Muscle of back (tissue), 11 donors: ENCODE results near the gene CIB2. TPM values are rescaled to one million over a fixed set of nuclear protein-coding genes. Genes with fewer than 3 reads are reported as not detected.

Experiments
- DNase-seq, 3 donors: peaks; one replicate each; pipeline versions ENCODE4 v3.0.0 to v3.0.0-alpha.2; 2013
- polyA plus RNA-seq, 10 donors: library from polyadenylated mRNA; unstranded; fragments of 120-200 nt; gene quantifications; one replicate each; pipeline ENCODE4 v1.2.1, GENCODE V29; 2013; ENCODE audit not compliant: insufficient read length in 10 of 10

The CIB2 gene
- polyA plus RNA-seq, 10 donors: 9.0 to 23.3 (median 18.6) TPM

DNA sequence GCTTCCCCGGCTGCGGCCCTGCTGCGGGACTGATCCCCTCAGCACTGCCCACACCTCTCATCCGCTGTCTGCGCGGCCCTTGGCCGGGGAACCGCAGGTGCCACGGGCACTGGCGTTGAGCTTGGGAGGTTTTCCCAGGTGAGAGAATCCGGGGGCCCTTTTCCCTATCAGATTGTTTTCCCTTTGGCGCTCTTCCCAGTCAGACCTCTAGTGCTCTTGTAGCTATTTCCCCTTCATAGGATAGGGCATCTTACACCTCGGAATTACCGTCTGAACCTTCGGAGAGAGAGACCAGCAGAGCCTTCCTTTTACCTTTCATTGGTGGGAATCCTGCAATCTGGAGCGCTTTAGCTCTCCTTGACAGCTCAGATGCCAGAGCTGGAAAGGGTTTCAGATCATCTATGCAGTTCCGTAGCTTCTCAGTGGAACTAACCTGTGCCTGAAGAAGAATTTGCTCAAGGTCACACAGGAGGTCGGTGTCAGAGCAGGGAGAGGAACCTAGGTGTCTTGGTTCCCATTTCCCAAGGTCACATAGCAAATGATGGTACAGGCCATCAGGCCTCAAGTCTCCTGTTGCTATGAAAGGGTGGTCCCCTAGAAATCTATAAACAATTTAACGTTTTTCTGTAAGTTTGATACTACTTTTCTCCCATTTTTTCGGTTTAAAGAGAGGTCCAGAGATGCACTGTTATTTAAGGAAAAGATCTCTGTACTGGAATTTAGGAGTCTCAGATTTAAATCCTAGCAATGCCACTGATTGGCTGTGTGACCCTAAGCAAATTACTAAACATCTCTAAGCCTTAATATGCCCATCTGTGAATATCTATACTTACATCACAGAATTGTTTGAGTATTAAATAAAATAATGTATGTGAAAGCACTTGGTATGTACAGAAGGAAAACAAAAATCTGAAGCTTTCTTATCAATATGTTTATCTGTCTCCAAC is 18.8 kb upstream of the CIB2 start:
- peak in 1 of 3 donors; percentile 45 for DNase-seq

DNA sequence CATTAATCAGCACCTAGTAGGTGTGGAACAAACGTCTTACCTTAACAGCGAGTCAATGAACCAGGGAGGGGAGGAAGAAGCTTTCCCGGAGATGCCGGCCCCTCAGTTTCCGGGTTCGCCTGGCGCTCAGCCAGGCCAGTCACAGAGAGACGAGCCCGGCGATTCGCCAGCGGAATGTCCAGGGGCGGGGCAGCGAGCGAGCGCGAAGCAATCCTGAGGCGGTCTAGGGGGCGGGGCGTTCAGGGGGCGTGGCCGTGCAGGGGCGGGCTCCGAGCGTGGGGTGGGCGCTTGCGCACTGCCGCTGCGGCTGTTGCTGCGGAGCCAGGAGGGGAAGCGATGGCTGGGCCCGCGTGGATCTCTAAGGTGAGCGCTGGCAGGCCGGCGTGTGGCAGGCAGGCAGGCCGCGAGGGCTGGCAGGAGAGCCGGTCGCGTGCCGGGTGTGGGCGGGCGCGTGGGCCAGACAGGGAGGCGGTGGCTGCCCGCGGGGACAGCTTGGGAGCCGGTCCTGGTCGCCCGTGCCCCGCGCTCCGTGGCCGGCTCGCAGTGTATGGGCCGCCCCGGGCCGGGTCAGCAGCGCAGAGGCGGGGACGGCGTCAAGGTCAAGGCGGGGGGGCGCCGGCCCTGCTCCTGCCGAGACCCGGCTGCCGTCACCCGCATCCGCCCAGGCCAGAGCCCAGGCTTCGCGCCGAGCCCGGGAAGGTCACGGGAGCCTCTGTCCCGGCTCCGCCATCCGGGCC is 18.0 kb upstream of the CIB2 start, which contains the start of gene IDH3A:
Gene IDH3A, plus strand, starts transcription at position 295 of the 737 bp plus-strand sequence. Its CDS starts 42 bp downstream, at position 337.
- DNase-seq: peak; percentile 97 to 100 (median 100)

DNA sequence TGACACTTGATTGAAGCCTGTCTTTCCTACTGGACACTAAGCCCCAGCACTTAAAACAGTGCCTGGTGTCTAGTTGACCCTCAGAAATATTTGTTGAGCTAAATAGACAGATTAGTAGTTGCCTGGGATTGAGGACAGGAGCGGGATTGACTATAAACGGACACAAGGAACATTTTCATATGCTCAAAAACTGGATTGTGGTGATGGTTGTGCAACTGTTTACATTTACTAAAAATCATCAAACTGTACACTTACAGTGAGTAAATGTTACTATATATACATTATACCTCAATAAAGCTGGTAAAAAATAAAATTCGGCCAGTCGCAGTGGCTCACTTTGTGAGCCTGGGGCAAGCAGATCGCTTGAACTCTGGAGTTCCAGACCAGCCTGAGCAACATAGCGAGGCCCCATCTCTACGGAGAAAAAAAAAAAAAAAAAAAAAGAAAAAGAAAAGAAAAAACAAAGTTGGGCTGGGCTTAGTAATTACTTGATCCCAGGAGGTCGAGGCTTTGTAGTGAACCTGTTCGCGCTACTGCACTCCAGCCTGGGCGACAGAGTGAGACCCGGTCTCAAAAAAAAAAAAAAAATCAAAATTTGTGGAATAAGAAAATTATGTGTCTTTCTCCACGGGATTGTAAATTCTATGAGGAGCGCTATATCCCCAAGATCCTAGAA is 17.3 kb upstream of the CIB2 start:
- peak in 1 of 3 donors; percentile 17 for DNase-seq

DNA sequence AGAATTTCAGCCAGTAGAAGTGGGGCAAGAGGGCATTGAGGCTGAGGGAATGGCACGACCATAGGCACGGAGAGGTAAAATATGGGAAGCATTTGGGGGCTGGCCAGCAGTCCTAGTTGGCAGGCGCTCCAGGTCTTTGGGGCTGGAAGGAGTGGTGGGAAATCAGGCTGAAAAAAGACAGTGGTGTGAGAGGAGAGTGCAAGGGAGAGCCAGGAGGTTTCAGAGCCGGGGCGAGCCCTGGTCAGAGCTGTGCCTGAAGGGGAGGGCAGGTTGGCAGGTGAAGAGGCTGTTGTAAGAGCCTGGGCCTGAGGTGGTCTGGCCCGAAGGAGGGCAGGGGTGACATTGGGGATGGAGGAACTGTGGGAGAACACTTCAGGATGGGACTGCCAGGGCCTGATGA is 16.3 kb upstream of the CIB2 start:
- no peak for DNase-seq

DNA sequence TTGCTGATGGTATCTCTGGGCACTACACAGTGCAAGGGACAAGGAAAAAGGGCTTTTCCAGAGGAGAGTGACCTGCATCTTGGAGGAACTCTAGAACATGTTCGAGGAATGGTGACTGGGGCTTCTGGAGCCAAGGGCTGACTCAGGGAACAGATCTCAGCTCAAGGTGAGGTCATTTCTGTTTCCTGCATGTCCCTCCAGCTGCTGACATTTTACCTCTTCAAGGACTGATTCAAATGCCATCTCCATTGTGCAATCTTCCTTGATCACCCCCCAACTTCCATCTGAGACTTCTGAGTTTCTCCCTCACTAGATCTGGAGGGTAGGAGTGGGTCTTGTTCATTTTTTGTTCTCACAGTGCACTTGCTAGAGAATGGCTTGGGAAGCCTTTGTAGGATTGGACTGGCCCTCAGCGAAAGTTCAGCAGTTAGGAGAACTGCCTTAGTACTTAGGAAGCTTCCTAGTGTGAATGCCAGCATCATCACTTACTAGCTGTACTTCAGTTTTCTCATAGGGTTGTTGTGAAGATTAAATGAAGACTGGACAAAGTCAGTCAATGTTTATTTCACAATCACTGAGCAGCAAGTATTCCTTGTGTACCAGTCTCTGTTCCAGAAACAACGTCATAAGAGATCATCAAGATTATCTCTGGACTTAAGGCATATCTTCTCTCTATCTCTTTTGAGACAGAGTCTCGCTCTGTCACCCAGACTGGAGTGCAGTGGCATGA is 15.3 kb upstream of the CIB2 start:
- no peak for DNase-seq

DNA sequence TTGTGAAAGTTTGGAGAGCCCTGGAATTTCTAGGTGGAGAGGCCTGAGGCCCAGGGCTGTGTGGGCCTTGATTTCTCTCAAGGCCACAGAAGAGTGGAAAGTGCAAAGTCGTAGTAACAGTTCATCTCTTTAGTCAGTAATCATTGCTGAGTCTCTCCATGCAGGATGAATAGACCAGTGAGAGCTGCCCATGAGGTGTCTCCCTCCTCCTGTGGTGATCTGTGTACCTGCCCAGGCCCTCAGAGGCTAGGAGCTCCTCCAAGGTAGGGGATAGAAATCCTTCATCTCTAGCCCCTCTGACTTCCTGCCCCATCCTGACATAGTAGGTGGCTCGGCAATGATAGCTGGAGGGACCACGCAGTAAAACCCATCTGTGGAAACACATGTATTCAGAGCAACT is 11.1 kb upstream of the CIB2 start:
- no peak for DNase-seq

DNA sequence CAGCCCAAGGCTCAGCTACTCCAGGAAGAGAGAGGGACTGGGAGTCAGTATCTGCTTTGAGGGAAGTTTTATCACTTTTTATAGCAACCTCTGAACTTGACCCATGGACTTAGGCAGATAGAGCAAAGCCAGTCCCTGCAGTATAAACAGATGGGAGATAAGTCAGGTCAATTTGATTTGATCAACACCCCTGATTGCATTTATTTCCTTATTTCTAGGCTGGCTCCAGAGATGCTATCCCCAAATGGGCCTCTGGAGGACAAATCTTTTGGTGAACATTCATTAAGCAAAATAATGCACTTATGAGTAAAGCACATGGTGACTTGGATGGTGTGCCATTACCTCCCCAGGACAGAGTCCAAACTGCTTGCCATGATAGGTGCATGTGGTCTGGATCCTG is 9.0 kb upstream of the CIB2 start:
- no peak for DNase-seq

DNA sequence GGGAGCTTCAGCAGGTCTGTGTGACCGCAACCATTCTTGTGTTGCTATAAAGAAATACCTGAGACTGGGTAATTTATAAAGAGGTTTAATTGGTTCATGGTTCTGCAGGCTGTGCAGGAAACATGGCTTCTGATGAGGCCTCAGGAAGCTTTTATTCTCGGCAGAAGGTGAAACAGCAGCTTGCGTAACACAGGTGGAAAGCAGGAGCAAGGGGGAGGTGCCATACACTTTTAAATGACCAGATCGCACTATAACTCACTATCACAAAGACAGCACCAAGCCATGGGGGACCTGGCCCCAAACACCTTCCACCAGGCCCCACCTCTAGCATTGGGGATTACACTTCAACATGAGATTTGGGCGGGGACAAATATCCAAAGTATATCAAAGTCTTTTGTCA is 8.3 kb upstream of the CIB2 start:
- no peak for DNase-seq

DNA sequence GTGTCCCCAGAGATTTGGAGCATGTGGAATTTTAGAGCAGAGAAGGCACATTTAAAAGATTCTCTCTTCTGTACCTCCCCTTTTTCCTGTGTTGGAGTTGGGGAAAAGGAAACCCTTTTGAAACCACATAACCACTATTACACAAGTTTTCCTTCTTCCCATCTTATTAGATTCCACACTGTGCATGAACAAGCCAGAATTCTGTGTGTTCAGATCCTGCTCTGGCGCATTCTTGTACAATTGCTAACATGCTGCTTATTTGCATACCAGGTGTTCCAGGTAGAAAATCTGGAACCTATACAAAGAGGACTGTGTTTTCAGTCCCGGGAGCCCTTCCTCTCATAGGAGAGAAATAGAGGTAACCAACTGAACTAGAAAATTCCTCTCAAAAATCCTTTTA is 2.6 kb upstream of the CIB2 start:
- no peak for DNase-seq

DNA sequence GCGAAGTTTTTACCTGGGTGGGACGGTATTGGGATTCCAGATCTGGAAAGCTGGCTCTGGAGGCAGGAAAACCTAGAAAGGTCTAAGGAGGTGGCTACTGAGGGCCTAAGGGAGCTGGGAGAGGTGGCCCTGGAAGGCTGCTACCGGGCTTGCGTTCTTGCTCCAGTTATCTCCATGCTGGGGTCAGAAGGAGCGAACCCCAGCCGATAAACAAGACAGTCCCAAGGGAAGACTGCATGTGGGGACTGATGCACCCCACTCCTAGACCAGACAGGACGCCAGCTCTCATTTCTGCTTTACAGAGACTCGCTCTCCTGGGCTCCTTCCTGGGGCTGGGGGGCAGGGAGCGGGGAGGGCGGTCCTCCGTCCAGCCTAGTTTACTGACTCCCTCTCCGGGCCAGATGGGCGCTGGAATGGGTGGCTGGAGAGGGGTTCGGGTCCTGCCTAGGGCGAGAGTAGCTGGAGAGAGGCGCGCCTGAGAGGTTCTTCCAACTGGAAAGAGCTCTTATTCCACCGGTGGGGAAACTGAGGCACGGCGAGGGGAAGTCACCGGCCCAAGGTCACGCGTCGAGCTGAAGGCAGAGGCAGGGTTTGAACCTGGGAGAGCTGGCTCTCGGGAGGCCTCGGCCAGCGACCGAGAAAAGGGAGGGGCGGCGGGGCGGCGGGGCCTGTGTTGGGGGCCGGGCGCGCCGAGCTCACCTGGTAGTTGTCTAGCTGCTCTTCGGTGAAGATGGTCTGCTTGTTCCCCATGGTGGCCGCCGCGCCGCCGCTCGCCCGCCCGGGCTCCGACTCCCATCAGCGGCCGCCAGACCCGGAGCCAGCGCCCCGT is 565 bp downstream of the CIB2 start:
- DNase-seq: peak in 1 of 3 donors; percentile 29

DNA sequence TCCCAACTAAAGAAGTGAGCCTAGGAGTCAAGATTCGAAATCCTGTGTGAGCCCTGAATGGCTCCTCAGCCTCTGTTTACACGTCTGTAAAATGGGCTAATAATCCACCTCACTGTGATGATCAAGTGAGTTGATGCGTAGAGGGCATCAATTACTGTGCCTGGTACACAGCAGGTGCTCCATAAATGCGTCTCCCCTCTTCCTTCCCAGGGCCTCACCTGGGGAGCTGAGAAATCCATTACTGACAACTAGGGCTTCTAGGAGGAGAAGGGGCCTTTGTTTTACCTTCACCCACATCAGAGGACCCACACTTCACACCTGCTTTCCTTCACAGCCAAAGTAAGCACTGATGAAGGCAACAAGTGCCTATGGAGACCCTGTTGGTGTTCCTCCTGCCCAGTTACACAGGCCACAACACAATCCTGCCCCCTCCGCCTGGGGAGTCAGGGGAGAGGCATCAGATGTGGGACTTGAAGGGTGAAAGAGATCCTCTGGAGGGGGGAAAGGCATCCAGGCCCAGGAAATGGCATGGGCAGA is 1.4 kb downstream of the CIB2 start:
- DNase-seq: peak in 1 of 3 donors; percentile 29

DNA sequence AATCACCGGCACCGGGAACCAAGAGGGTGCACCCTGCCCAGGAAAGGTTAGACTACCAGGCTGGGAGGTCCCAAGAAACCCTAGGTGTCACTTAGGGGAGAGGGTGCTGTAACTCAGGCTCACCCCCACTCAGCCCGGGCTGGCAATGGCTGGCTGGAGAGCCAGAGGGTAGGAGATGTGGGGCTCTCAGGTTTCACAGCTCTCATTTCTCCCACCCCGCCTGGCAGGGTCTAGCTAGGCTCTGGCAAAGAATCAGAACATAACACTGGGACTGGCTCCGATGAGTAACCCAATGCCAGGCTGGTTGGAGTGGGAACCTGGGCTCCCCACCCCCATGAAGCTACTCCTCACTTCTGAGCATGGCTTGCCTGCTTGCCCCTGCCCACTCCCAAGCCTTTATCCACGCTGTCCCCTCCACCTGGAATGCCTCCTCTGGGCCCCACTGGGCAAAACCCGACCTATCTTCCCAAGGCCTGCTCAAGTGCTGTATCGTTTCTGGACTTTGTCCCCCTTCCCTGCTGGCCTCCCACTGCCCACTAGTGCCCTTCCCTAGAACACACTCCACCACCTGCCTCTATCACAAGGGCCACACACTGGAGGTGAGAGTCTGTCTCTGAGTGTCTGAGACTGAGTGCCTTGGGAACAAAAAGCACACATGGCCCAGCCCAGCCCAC is 2.0 kb downstream of the CIB2 start:
- DNase-seq: peak in 1 of 3 donors; percentile 41

DNA sequence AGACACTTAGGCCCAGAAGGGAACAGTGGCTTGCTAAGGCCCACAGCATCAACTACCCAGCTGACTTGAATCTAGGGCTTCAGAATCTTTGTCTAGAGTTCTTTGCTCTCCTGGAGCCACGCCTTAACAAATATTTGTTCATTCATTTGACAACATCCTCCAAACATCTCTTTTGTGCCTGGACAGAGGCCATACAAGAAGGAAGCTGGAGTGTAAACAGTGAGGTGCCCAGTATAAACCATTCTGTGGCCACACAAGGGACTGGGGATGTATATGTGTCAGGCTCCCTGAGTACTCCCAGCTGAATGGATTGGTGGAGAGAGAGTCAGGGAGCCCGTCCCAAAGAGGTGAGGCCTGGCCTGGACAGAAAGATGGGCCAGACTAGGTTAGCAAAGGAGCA is 3.4 kb downstream of the CIB2 start:
- DNase-seq: no peak

DNA sequence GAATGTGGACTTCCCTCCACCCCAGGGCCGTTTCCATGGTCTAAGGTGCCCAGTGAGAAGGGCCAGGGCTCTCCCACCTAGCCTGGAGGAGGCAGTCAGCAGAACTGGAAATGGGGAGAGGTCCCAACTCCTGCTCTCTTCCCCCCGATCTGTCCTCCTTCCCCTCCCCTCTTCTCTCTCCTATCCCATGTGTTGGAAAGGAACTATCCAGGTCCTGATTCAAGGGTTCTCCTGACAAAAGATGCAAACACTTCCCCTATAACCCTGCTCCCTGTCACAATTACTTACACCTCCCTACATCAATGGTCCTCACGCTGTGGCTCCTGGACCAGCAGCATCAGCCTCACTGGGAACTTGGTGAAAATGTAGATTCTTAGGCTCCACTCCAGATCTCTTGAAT is 6.0 kb downstream of the CIB2 start:
- DNase-seq: no peak

DNA sequence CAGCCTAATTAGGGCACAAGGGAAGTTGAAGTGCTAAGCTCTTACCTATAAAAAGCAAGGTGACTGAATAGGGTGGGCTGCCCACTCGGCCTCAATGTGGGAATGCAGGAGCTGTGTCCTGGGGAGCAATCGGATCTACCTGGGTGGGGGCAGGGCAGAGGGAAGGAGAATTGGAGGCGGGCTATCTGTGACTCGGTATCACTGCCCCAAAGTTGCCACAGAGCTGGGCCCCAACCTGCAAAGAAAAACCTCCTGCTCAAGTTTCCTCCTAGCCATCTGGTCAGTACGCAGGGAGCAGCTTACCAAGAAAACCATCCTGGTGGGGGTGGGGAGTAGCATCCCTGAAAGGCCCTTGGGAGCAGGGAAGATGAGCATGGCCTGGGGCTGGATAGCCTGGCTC is 10.7 kb downstream of the CIB2 start:
- DNase-seq: no peak

DNA sequence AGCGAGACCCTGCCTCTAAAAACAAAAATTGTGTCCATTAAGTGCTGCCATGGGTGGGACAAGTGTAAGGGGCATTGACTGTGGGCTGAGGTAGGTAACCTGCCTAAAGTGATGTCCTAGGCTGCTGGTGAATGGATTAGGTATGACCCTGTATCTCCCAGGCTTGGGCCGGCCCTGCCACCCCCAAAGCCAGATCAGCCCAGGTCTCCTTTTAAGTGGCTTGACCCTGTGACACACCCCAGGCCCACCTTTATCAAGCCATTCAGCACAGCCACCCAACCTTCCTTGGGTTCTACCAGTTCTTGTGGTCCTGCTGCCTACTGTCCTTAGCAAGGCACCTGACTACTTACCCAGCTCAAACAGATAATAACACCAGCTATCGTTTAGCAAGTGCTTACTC is 18.7 kb downstream of the CIB2 start:
- DNase-seq: no peak

DNA sequence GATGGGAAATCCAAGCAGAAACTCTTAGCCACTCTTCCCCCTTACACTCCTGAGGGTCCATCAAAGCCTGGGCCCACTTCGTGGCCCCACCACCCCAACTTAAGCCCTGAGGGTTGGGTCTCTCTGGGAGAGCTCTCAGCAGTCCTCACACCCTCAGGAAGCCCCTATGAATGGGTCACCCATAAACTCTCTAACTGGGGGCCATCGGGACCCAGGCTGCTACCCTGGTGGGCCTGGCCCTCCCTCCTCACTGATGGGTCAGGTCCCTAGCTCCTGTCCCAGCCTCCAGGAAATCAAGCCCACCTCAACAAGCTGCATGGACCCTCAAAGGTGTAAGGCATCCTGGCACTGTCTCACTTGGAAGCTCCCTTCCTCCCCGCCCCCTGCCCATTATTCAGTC is 19.5 kb downstream of the CIB2 start:
- DNase-seq: no peak

DNA sequence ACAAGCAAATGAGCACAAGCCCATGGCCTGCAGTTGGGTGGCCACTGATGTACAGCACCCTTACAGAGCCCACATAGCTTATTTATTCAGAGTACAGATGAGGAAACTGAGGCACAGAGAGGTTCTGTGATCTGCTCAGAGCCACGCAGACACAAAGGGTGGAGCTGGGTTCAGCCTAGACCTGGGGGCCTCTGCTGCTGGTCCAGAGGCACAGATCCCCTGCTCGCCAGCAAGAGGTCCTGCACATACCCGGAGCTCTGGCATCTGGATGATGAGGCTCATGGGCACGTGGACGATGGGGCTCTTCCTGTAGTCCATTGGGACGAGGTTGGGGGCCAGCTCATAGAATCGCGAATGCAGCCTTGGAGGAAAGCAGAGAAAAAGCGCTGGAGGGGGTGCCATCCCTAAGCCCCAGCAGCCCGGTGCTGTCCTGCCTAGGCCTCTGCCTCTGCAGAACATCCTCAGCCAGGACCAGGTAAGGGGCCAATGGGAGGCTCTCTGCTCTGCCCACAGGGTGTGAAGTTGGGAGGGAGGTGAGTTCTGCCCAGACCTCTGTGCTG is 20.2 kb downstream of the CIB2 start:
- DNase-seq: no peak

DNA sequence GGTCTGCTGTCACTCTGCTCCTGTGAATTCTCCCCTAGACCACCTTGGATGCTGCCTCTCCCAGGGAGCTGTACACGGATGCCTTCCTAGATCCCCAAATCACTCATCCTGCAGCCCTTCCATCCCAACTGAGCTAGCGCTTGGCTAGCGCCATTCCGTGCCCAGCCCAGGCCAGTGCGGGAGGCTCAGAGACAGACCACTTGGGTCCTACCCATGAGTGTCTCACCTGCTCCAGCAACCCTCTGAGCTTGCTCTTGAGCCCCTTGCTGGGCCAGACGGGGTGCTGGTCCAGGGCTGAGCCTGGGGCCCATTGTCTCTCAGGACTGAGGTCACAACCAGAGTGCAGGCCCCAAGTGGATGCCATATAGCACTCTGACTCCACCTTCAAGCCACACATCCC is 21.1 kb downstream of the CIB2 start:
- DNase-seq: no peak
